GM19438 (cell line): ENCODE data around the gene MLIP.
"Not testable (repeated sequence)": the region's sequence is repeated elsewhere in the genome, so short reads cannot be mapped to it uniquely, and the experiment has no call there.

ENCODE experiments used
- ATAC-seq: cut with Tn5 transposase; IDR thresholded peaks from one replicate; pipeline ENCODE4 v1.9.1; 2021; ENCODE audit warnings: low read depth; ENCODE audit not compliant: unreplicated experiment

Gene MLIP

DNA sequence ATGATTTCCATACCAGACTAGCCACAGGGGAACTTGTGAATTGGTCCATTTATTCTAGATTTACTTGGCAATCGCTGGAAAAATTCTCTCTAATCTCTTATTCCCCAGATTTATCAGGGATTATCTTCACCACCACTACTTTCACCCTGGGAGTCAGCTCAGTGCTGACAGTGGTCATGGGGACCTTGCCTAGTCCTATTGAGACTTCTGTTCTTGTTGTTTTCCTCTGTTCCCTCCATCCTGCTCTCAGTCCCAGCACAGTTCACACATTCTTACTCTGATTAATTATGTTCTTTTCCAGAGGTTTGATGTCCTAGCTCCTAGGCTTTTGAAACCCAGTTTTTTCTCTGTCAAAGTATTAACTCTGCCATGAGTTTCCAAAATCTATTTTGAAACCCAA, 103.0 kb downstream of the MLIP start:
- ATAC-seq: no peak

- ATAC-seq: no peak
Measured at GRCh38 chr6:54216336-54216735, 105.1 kb downstream of the MLIP start.

GRCh38 chr6:54217018-54217417, 105.8 kb downstream of the MLIP start:
- no peak for ATAC-seq

GRCh38 chr6:54222217-54222616, 111.0 kb downstream of the MLIP start:
- ATAC-seq: no peak

- no peak for ATAC-seq
Measured at GRCh38 chr6:54232703-54233102, 121.5 kb downstream of the MLIP start.

- no peak for ATAC-seq
Measured at GRCh38 chr6:54234539-54234938, 123.3 kb downstream of the MLIP start.

GRCh38 chr6:54236984-54237383, 125.7 kb downstream of the MLIP start:
- ATAC-seq: no peak

DNA sequence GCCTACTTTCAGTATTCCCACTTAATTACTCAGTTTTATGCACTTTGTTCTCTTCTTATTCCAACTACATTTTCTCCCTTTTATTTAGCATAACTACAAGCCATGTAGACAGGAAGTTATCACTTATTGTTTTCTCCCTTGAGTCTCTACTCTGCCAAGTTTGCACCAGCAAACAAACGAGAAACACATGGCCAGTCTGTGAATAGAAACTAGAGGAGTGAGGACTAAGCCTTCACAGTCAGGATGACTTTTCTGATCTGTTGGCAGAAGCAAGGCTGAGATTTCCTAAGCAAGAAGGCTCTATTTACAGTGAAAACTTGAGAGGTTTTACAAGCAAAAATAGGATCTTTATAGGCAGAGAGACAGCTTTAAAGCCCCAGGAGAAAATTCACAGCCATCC, 127.2 kb downstream of the MLIP start:
- ATAC-seq: no peak

DNA sequence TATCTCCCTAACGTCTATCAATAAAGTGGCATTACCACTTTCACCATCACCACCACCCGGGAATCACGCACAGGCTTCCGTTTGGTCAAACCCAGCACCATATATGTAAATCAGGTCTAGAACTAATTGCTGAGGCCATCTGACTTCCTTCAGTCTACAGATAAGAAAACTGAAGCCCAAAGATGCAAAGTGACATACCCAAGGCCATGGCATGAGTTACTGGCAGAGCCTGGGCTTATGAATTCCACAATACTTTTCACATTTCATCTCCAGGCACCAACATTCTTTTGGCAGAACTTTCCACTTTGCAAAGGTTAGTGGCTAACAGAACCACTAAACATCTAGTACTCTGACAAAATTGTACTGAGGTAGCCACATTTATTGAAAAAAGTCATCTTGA, 132.5 kb downstream of the MLIP start:
- ATAC-seq: no peak

- ATAC-seq: no peak
Measured at GRCh38 chr6:54244430-54244829, 133.2 kb downstream of the MLIP start.

- no peak for ATAC-seq
Measured at GRCh38 chr6:54245265-54245664, 134.0 kb downstream of the MLIP start.

DNA sequence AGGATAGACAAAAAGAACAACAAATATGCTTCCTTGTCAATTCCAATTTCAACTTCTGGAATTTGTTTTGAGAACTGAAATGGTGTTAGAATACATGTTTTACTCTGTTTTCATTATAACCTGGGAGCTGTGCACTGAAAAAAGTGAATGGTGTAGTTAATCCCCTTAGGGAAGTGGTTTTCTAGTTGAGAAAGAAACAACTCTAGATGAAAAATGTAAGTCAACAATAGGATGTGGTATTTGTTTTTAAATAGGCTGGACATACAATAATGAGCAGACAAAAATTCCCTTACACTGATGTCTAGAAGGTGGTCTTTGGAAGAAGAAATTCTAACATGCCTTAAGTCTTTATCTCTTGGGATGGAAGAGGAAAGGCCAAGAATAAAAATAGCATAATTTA, 137.1 kb downstream of the MLIP start:
- no peak for ATAC-seq

- no peak for ATAC-seq
Measured at GRCh38 chr6:54248994-54249393, 137.8 kb downstream of the MLIP start.

DNA sequence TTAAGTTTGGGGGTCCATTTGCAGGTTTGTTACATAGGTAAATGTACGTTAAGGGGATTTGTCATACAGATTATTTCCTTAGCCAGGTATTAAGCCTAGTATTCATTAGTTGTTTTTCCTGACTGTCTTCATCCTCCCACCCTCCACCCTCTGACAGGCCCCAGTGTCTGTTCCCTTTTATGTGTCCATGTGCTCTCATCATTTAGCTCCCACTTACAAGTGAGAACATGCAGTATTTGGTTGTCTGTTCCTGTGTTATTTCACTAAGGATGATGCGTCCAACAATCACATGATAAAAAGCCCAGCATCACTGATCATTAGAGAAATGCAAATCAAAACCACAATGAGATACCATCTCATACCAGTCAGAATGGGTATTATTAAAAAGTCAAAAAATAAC, 138.6 kb downstream of the MLIP start:
- ATAC-seq: not testable (repeated sequence)

GRCh38 chr6:54252496-54252895, 141.3 kb downstream of the MLIP start:
- no peak for ATAC-seq

DNA sequence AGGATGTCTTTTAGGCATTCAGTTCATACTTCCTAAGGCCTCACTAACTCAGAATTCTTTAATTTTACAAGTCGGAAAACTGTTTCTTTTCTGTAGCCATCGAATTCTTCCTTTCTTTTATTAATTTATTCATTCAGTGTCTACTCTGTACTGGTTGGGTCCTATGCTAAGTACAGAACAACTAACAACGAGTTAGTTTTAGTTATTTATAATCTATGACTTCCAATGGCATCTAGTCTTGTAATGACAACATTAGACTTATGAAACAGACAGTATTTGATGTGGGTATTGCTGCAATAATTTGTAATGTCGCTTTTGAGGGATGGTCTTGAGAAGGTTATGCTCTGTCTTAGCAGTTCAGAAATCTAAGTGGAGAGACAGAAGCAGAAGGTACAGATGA, 141.7 kb downstream of the MLIP start:
- no peak for ATAC-seq

- no peak for ATAC-seq
Measured at GRCh38 chr6:54254886-54255285, 143.6 kb downstream of the MLIP start.

DNA sequence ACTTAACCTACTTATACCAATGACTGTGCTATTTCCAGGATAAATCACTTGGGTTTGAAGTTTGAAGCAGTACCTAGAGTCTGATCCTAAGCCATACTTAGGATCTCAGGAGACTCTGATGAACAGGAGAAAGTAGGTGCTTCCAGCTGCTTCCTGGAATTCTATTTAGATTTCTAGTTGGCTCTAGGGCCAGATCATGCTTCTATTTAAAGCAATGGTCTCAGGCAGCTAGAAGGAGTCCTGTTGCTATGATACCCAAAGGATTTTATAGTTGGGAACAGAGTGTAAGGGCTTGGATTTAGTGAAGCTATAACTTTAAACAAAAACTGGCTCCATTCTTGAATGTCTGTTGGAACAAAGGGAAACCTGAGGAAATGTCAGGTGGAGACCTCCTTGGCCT, 144.6 kb downstream of the MLIP start:
- ATAC-seq: no peak

DNA sequence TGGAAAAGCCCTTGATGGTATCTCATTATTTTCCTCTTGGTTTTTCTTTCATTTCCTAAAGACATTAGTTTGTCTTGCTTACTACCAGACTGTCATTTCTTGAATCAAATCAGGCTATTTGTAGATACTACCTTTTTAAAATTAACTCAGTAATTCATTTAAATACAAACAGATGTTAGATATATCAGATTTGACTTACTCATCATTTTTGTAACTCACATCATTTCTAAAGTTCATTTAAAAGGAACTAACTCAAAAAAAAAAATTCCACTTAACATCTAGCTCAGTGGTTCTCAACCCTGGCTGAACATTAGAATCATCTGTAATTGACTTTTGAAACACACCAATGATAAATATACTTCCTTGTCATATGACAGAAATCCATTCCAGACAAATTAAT, 148.8 kb downstream of the MLIP start:
- ATAC-seq: no peak

DNA sequence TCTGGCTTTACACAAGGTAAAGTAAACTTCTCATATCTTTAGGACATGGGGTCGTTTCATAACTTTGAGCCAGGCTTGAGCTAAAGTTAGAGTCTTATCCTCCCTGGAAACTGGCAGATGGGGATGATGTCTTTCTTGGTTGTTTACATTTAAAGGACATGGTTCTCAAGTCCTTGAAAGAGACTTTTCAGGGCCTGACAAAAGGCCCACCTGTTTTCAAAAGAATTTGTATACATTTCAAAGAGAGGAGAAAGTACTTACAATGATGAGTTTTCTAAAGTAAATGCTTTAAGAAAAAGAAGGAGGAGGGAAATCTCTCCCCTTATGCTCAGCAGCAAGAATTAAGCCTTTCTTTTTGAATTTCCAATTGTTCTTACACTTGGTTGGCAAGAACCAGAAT, 151.3 kb downstream of the MLIP start:
- ATAC-seq: no peak

DNA sequence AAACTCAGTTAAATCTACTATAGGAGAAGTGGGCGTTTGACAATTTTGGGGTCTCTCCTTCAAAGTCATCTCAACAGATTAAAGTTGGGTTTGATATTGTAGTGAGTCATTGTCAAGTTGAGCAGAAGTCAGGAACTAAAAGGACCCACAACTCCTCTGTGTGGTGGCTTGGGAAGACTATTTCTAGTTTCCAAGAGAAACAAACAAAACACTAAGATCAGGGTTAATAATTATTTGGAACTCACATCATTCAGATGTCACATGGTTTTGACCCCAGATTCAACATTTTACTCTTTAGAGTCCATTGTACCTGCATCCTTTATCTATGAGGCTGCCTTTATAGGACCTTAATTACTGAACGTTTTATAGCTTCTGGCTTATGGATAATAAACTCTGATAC, 151.7 kb downstream of the MLIP start:
- ATAC-seq: no peak

DNA sequence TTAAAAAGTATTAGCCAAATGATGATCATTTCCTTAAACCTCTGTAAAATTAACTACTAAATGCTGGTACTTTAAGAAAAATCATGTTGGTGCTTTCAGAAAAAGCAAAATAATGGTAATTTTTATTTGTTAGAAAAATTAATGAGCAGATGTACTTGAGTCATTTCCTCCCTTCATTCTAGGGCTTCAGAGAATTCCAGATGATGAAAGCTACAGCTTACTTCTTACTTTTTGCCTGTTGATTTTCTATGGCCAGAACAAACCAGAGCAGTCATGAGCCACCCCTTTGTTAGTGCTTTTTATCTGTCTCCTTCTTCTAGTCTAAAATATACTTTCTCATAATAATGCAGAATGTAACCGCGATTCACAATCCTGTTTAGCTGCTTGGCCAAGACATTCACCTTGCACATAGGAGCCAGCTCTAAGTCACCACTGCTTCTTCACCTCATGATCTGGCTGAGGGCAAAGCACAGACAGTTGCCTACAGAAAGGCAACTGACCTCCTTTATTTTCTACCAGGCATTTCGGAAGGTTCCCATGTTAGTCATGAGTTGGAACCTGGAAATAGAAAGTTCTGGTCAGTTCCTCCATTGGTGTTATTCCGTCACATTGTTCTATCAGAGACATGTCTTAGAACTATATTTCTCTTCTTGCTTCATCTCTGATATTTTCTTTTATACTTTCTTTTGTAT, 153.5 kb downstream of the MLIP start:
- ATAC-seq: no peak

DNA sequence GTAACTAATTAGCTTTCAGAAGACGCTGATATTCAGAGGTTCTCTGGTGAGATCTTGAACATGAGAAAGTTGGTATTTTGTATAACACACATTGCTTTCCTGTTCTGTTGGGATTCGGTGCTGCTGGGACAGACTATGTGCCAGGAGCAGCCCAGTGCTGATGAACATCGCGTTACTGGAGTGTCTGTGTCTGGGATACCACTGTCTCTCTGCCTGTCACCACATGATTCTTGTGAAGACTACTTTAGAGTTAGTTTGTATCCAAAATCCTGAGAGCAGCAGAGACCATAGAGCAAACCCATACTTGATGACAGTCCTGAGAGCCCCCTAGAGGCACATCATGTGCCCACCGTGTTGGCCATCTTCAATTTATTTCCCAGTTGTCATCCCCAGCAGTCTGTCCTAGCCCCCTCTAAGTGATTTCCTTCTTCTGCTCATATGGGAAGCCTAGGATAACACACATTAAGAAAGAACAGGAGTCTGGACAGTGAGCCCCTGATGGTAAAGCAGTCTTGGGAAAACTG, 155.2 kb downstream of the MLIP start:
- ATAC-seq: no peak
